ENCODE data around the gene FGF5.
"Not testable (repeated sequence)": the region's sequence is repeated elsewhere in the genome, so short reads cannot be mapped to it uniquely, and the experiment has no call there.

Gene FGF5, protein sequence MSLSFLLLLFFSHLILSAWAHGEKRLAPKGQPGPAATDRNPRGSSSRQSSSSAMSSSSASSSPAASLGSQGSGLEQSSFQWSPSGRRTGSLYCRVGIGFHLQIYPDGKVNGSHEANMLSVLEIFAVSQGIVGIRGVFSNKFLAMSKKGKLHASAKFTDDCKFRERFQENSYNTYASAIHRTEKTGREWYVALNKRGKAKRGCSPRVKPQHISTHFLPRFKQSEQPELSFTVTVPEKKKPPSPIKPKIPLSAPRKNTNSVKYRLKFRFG

DNA sequence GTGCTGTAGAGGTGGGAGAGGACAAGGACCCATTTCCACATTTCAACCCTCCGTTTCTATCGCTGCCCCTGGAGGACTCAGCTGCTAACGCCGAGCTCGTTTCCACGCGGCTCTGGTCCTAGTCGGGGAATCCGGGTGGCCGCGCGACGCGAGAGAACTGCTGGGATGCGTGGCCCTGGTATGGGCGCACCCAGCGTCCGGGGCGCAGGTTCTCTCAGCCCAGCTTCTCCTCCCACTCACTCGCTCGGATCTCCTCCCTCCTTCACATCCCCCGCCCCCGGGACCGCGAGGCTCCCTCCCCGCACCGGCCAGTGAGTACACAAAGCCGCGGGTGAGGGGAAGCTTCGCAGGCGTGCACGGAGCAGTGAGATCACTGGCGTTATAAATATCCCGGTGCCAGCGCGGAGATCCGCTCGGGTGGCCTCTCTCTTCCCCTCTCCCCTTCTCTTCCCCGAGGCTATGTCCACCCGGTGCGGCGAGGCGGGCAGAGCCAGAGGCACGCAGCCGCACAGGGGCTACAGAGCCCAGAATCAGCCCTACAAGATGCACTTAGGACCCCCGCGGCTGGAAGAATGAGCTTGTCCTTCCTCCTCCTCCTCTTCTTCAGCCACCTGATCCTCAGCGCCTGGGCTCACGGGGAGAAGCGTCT is at the start of gene FGF5:
Gene FGF5, plus strand, starts transcription at position 412 of the 649 bp plus-strand sequence. Its CDS starts 161 bp downstream, at position 573.
- DNase-seq (ENCODE audit: low read depth), result no peak

DNA sequence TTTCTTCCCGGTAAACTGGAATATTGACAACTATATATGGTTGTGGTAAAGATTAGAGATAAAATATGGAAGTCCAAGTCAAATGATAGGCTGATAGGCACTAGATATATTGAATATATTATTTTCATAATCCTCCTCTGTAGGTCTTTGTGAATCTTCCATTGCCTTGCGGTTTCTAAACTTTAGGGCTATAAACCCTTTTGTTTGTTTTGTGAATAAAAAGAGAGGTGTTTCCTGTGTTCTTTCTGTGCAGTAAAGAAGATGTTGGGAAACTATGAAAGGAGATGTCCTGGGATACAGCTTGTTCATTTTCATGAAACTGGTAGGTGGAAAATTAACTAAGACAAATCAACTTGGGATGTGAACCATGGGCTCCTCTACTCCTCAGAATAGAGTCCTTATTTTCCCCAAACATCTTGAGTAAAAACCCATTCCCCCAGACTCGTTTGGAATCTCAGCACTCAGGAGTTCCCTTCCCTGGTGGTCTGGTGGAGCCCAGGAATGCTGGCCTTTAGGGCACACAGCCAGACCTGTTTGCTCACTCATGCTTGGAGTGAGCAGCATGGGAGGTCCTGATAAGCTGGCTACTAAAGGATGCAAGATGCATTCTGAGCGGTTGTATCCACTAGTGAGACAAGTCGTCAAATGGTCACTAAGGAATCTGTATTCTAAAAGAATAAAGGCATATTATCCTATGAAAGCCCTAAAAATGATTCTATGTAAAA is 47.0 kb upstream of the FGF5 start:
- DNase-seq (ENCODE audit: low read depth), result no peak

DNA sequence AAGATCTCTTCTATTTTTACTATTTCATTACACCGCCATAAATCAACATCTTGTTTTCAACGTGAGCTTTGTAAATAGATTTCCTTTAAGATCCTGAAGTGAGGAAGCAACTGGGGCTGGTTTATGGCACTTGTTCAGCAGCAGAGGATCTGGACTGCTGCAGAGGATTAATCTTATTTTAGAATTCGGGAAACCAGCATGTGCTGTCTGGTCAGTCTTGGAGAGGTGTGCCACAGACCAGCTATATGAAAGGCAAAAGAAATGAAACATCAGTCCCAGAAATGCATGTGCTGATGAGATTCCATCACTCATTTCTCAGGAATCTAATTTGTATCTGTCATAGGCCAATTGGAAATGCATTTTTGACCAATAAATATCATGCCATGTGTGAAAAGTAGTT is 45.8 kb upstream of the FGF5 start:
- no peak for DNase-seq (ENCODE audit: low read depth)

DNA sequence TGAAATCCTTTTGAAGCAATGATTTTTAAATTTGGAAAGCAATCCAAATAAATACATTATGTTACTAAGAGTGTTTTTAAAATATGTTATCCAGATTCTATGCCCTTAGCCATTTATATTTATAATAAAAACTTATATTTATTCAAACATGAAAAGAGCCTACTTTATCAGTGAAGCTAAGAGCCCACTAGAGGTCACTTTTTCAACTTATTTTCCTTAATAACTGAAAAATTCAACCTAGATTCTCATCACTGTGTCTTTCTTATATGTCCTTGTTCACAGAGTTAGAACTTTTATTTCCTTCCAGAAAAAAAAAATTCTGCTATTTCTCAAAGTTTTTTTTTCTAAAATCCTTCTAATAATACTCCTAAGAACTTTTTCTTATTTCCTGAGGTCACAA is 45.3 kb upstream of the FGF5 start:
- no peak for DNase-seq (ENCODE audit: low read depth)

DNA sequence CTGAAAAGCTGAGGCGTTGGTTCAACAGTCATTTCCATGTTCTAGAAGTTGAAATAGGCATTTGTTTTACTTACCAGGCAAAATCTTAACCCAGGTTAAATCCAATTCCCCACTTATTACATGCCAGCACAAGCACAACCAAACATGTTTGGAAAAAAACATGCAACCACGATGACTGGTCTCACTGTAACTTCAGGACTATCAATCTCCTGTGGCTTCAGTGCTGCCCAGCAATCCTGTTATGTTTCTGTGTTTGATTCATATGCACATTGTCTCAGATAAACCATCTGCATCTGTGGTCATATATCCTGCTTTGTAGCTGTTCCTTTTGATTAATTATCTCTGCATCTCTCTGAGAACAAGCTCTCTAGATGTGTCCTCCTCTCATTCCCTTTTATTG is 40.9 kb upstream of the FGF5 start:
- DNase-seq (ENCODE audit: low read depth), result no peak

DNA sequence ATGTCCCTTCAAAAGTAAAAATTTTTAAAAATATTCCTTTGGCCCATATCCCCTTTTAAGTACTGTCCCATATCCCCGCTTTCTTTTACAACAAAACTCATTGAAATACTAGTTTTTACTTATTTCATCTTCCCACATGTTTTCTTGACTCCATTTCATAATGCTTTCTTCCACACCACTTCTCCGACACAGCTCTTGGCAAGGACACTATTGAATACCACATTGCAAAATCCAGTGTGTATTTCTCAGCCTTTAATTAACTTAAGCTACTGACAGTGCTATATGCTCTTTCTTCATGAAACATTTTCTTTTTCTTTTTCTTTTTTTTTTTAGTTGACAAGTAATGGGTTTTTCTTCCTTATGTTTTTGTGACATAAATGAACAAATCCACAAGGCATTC is 40.4 kb upstream of the FGF5 start:
- DNase-seq (ENCODE audit: low read depth), result no peak

DNA sequence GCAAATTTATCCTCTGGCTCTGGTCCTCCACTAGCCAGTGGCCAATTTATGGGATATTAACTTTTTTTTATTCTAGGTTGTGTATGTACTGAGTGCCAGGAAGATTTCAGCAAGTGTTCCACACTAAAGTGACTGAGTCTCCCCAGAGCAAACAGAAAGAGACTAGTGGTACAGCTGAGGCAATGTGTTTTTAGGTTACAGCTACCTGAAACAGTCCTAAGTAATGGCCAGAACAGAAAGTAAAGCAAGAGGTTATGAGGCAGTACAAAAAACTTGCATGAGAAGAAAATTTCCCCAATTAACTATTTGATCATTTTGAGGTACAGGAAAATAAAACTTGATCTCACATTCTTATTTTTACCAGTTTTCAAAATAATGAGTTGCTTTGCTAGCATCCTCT is 38.0 kb upstream of the FGF5 start:
- no peak for DNase-seq (ENCODE audit: low read depth)

DNA sequence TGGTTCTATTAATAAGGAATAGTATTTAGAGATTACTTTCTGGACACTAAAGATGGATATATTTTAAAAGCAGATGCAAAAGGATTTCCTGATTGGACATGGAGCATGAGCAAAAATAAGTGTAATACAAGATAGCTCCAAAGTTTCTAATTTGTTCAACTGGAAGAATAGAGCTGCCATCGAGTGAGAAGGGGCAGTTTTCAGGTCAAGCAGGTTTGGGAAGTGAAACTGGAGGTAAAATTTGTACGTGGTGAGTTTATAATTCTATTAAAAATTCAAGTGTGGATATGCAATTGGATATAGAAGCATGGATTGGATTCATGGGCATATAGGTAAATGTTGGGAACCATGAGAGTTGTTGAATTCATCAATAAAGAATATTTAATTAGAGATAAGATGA is 37.3 kb upstream of the FGF5 start:
- no peak for DNase-seq (ENCODE audit: low read depth)

DNA sequence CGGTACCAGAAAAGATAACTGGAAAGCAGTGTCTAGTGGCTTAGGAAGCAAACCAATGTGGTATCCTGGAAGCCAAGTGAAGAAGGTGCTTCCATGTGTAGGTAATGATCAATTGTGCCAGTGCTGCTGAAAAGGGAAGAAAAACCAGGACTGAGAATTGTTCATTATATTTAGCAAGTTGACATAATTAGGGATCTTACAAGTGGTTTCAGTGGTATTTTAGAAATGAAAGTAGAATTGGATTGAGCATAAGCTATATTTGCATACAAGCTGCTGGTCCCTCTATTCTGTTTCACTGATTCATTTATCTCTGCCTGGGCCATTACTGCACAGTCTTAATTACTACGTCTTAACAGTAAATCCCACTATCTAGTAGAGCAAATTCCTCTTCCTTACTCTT is 36.9 kb upstream of the FGF5 start:
- no peak for DNase-seq (ENCODE audit: low read depth)

DNA sequence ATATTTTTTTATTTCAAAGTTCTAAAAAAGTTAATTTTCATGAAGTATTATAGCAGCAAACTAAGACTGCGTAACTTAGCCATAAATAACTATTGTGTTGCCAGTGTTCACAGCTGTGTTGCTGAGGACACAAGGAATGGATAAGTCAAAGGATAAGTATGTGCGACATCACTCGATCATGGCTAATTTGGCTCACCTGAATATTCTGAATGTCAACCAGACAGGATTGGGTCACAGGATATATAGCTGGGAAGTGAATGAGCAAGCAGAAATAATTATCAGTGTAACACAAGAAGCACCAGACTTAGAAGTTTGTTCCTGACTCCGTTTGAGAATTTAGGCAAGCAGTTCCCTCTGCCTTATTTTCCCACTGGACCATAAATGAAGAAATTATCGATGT is 35.3 kb upstream of the FGF5 start:
- DNase-seq (ENCODE audit: low read depth), result no peak

DNA sequence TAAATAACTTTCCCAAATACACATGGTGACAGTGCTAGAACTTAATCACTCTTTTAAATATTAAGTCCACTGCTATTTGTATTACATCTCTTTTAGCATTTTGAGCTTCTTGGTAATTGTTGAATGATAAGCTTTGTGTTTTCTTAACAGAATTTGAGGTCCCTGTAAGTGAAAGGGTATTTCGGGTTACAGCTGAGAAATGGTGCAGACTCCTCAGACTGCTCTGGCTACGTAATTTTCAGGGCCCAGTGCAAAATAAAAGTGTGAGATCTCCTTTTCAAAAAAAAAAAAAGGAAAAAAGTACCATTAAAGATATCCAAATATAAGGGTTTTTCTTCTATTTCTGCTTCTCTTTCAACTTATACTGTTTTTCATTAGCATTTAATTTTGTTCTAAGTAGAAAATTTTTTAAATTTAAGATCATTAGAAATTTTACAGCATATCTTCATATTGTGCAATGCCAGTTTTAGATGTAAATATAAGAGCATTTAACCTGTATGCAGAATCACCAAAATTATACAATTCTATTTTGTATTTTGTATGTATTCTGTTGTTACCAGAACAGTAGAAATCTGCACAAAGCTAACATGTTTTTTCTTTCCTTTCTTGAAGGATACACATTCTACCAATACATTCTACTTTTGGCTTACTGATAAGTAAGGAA is 33.6 kb upstream of the FGF5 start:
- no peak for DNase-seq (ENCODE audit: low read depth)

DNA sequence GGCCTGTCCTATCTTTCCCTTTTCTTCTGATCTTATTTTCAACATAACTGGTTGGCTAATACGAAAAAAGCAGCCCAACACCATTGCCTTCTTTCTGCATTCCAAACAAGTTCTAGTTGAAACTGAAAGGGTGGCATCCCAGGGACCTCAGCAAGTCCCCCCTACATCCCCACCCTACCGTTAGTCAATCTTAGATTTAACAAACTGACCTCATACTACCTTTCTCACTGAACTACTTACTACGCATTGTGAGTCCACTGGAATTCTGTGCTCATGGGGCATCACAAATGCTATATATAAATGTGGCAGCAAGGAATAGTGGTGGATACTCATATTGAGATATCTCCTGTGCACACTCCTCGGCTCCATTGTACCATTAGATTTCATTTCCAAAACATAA is 33.1 kb upstream of the FGF5 start:
- DNase-seq (ENCODE audit: low read depth), result no peak

DNA sequence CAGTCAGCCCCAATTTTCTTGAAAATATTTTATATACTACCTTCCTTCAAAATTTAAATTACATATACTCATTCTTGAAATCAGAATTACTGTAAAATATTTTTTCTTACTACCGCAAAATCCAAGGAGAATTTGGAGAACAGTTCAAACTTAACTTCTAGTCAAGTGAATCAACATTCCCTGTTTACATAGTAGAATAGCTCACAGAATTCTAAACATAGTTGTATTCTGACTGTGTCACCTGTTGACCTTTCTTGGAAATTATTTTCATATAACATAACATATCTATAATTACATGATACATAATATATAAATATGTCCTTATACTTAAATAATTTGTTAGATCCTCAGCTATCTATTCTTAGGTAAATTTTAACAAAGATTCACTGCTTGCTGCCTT is 31.0 kb upstream of the FGF5 start:
- no peak for DNase-seq (ENCODE audit: low read depth)

DNA sequence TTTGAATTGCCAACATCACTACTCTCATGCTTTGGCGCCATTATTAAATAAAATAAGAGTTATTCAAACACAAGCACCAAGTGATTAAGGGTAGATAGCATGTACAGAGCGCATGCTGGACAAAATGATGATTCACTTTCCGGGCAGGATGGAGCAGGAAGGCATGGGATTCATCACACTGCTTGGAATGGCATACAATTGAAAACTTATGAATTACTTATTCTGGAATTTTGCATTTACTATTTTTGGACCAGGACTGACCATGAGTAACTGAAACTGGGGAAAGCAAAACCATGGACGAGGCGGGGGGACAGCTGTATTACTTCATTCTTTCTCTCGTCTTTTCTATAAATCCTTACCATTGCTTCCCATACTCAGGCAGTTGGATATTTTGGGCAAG is 28.5 kb upstream of the FGF5 start:
- DNase-seq (ENCODE audit: low read depth), result no peak

DNA sequence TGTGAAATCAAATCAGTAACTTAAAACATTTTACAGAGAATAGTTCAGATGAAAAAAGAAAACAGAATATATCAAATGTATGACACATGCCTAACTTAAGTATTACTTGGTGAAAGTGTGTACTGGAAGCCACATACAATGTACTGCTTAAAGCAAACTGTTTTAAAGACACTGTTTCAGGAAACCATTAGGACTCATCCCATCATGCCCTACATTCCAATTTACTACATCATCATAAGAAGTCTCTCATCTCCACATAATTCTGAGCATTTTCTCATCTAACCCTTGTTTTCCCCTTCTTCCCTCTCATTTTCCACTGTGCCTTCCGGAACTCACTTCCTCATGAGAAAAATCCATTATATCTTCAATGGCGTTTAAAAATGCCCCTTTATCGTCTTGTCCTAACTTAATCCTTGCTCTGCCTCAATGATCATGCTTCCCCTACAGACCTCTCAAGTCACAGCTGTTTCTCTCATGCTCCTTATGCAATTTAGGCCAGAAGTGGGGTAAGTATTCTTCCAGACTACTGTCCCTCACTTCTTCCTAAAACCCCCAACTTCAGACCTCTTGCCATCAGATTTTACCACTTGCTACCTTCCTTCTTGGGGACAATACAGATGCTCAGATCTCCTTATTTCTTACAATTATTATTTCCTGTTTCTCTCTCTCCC is 26.8 kb upstream of the FGF5 start:
- no peak for DNase-seq (ENCODE audit: low read depth)

DNA sequence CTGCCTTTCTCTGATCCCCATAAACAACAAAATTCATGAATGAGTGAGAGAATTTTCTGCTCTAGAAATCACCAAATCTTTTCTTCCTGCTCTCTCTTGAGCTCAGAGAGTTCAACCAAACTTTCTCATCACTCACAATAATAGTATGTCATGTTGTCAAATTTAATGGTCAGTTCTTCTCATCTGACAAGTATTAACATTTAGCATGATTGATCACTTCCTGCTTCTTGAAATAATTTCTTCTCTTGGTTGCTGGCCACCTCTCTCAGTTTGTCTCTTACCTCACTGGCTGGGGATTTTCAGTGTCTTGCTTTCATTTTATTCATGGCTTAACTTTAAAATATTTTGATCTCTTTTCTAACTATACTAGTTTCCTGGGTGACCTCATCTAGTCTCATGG is 25.5 kb upstream of the FGF5 start:
- DNase-seq (ENCODE audit: low read depth), result no peak

DNA sequence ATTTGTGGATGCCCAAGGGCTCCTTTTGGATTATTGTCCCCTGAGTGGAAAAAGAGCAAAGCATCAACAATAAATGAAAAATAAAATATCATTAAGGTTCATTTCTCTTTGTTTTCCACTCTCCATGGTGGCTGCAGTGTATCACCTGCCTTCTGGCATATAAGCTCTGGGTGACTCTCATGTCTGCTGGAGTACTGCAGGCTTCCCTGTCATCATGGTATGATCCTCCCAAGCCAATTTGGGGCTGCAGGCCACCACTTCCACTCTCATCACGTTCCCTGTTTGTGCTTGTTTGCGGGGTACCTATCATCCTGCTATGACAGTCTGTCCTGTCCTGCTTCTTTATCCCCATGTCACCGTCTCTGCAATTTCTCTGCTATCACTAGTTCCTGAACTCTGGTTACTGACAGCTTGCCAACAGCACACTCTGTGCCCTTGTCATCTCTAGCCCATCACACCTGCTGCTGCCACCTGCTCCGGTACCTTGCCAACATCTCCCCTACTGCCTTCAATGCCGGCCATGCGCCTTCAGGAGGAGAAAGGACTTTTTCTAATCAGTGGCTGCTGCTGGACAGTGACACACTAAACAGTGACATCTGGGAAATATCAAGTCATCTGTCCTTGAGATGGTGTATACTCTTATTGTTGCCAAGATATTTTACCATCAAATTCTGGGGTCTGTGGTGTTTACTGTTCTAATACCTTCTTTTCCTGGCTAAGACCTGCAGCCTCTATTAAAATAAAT is 23.0 kb upstream of the FGF5 start:
- DNase-seq (ENCODE audit: low read depth), result no peak

DNA sequence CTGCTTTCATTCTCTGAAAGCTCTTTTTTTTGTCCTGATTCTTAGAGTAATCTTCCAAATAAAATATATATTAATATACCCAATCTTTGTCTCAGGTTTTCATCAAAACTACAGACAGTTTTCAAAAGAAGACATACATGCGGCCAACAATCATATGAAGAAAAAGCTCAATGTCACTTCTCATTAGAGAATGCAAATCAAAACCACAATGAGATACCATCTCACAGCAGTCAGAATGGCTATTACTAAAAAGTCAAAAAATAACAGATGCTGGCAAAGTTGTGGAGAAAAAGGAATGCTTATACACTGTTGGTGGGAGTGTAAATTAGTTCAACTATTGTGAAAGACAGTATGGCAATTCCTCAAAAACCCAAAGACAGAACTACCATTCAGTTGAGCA is 19.0 kb upstream of the FGF5 start:
- DNase-seq (ENCODE audit: low read depth), result not testable (repeated sequence)

DNA sequence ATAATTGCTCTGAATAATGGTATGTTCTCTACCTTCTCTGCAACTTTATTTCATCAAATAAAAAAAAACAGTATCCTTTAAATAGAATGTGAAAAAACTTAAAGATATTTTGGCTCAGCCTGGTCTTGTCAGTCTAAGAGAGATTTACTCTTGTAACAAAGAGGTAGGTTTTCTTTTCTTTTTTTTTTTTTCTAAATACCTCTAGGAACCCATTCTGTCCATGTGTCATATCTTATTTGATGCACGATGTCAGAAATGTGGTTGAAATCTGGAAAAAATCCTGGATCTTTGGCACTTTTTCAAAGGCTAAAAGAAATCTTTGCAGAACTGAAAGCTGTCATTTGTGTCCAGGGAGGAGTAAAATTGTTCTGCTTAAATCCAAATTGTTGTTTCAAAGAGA is 17.3 kb upstream of the FGF5 start:
- no peak for DNase-seq (ENCODE audit: low read depth)

DNA sequence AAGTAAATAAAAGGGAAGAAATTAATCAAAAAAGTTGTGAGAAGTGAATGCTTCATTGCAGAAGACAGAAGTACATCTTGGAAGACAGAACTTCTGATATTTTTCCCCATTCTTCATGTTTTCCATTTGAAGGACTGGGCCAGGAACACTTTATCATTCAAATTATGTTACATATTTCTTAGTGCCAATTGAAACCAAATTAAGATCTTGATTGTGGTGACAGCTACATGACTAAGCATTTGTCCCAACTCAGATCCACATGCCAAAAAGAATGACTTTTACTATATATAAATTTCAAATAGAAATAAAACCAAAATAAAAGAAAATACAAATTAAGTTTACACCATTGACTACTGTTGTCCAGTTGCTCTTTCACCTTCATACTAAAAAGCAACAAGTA is 14.0 kb upstream of the FGF5 start:
- DNase-seq (ENCODE audit: low read depth), result no peak

DNA sequence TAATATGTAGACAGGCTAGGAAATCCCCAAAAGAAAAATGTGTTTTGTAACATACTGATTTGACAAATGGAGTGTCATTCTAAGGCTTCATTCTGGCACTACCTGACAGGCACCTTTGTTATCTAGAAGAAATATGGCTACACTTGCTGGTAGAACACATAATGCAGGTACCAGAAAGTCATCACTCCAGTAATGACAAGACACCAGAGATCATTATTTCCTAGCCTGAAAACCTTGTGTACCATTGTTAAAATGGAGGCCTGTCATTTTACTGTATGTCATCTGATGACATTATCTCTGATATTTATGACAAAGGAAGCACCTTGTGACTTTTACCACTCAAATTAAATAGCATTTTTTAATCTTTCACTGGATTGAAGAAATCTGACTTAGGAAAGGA is 13.5 kb upstream of the FGF5 start:
- no peak for DNase-seq (ENCODE audit: low read depth)

DNA sequence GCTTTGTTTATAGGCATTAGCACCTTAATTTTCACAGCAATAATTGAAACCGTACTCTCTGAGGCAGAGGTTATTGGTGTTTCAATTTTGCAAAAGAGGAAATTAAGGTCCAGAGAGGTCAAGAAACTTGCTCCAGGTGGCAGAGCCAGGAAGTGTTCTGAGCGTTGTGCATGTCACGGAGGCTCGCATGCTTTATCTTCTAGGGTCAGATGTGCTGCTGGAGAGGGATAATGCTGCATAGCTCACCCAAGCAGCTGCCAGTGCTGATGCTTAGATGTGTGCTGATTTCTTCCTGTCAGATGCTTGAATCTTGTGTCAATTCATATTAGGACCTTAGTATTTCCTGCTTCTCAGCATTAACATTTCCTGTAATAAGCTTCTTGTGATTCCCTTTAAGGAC is 13.0 kb upstream of the FGF5 start:
- DNase-seq (ENCODE audit: low read depth), result no peak
